Hematopoietic multipotent progenitor cell treated with erythropoietin and hydrocortisone succinate and interleukin-3 and kit ligand, for 17 days (in vitro differentiated cells): ENCODE measurements around the gene PYCARD.
"Not testable (repeated sequence)": the region's sequence is repeated elsewhere in the genome, so short reads cannot be mapped to it uniquely, and the experiment has no call there.

Source experiments
- DNase-seq: peaks from one replicate; pipeline ENCODE4 v3.0.0-alpha.2; 2015; ENCODE audit warnings: low spot score

Gene PYCARD

DNA sequence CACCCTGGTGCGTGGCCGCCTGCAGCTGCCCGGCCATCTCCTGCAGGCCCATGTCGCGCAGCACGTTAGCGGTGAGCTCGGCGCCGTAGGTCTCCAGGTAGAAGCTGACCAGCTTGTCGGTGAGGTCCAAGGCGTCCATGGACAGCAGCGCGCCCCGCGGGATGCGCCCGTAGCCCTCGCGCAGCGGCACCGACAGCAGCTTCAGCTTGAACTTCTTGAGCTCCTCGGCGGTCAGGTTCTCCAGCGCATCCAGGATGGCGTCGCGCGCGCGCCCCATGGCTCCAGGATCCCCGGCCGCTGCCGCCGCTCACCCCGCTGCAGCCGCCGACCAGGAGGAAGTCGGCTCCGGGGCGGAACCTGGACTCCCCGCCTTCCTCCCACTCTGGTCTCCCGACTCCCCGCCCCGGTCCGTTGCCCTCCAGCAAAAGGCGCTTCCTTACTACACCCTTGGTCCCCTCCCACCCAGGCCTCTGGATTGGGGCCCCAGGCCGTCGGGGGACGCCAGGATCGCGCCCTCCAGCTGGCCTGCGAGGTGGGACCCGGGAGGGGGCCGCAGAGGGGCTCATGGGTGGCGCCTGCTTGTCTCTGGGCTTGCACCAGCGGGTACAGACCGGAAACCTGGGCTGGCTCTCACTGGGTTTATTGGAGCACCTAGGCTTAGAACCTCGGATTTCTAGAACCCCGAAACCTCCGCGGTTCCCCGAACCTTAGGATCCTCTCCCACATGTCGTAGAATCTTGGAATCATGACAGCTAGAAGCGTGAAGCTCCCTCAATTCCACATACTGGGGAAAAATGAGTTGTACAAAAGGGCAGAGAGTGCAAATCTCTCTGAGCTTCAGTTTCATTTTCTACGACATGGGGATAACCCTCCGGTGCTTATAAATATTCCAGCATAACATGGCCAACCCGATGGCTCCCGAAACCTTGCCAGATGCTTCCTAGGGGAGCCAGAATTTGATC lies at the start of gene PYCARD:
Gene PYCARD, minus strand, starts transcription at position 347 of the 962 bp plus-strand sequence. Its CDS starts 70 bp downstream, at position 277.
- DNase-seq: no peak

DNA sequence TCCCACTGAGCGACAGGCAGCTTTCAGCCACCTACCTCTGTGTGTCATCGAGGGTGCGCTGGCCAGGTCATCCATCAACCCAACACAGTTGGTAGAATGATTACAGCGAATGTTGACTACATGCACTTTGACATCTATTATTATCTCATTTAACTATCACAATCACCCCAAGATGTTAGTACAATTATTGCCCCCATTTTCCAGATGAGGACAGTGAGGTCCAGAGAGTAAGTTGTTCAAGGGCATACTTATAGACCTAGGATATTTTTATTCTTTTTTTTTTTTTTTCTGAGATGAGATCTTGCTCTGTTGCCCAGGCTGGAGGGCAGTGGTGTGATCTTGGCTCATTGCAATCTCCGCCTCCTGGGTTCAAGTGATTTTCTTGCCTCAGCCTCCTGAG lies 48.9 kb upstream of the PYCARD start:
- no peak for DNase-seq

DNA sequence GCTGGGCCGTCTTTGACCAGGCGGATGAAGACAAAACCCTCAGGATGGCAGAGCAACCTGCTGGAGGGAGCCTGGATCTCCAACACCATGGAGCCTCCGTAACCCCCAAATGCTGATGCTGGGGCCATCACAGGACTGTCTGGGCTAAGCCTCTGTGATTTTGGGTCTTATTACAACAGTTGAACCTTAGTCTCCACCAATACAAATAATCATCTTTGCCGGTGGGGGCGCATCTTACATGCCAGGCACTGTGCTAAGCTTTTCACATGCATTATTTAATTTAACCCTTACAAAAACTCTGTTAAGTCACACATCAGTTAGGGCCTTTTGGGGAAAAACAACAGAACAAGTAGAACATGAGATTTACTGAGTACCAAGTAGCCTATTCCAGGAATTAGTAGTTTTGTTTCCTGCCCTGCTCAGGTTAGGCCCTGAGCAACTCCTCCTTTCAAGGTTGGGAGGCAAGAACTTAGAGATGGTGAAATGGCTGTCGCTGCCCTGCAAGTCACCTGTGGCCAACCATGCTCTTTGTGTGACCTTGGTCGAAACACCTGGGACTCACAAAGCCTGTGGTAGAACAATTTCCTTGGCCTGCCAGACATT lies 48.3 kb upstream of the PYCARD start:
- DNase-seq: no peak

DNA sequence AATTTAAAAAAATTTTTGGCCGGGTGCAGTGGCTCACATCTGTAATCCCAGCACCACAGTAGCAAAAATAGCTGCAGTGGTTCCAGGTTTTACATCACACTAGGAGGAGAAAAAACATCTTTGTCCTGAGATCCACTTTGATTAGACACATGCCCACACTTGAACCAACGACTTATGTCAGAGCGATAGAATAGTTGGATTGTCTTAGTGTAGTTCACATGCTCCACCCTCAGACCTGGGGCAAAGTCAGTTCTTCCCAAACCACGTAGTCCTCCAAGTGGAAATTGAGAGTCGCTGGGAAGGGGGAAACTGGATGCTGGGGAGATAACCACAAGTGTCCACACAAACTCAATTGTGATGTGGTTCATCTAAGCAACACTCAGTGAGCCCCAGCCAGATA lies 45.8 kb upstream of the PYCARD start:
- DNase-seq: no peak

DNA sequence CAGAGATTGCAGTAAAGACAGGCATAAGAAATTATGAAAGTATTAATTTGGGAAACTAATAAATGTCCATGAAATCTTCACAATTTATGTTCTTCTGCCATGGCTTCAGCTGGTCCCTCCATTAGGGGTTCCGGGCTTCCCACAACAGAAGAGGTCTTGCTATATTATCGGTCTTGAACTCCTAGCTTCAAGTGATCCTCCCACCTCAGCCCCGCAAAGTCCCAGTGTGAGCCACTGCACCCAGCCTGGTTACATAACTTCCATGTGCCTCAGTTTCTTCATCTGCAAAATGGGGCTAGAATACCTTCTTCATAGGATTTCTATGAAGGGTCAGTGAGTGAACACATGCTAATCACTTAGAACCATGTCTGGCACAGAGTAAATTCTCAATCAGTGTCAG lies 43.7 kb upstream of the PYCARD start:
- no peak for DNase-seq

DNA sequence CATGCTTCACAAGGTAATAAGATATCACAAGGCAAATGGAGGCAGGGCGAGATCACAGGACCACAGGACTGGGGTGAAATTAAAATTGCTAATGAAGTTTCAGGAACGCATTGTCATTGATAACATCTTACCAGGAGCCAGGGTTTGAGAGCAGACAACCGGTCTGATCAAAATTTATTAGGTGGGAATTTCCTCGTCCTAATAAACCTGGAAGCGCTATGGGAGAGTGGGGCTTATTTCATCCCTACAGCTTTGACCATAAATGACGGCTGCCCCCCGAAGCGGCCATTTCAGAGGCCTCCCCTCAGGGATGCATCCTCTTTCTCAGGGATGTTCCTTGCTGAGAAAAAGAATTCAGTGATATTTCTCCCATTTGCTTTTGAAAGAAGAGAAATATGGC lies 43.0 kb upstream of the PYCARD start:
- DNase-seq: not testable (repeated sequence)

DNA sequence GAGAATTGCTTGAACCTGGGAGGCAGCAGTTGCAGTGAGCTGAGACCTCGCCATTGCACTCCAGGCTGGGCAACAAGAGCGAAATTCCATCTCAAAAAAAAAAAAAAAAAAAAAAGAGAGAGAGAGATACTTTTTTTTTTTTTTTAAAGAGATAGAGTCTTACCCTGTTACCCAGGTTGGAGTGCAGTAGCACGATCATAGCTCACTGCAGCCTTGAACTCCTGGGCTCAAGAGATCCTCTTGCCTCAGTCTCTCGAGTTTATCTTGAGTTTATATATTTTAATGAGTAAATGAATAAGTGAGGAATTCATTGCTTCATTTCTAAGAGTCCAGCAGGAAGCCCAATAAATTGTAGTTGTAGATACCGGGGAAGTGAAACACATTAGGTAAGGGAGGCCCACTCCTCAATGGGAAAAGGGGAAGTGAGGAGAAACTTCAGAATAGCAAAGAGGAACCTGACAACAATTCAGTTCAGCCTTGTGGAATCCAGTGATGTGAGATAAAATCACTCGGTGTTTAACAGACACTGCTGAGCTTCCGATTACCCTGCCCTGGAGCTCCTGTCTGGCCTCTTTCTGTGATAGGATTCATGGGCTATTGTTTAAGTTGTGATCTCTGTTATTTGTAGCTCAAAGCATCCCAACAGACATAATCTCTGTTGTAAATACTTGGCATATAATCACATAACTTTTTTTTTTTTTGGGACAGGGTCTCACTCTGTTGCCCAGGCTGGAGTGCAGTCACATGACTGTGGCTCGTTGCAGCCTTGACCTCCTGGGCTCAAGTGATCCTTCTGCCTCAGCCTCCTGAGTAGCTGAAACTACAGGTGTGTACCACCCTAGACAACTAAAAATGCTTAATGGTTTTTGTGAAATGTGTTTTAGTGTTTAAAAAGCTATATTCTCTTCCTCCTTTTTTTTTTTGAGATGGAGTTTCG lies 41.4 kb upstream of the PYCARD start:
- DNase-seq: no peak

DNA sequence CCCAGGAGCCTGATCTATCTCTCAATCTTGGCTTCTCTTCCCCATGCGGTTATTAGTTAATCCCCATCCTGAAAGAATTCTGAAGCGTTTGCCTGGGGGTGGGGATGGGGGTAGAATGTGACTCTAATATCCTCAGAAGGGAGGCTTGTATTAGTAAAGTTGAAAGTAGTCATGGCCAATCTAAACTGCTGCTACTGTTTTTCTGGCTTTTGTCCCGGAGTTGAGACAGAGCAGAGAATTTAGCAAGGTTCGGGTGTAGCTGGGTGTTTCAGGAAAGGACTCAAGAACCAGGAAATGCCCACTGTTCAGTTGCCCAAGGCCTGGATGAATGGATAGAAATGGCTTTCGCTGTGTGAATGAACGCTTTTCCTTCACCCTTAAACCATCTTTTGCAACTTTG lies 39.6 kb upstream of the PYCARD start:
- DNase-seq: no peak

DNA sequence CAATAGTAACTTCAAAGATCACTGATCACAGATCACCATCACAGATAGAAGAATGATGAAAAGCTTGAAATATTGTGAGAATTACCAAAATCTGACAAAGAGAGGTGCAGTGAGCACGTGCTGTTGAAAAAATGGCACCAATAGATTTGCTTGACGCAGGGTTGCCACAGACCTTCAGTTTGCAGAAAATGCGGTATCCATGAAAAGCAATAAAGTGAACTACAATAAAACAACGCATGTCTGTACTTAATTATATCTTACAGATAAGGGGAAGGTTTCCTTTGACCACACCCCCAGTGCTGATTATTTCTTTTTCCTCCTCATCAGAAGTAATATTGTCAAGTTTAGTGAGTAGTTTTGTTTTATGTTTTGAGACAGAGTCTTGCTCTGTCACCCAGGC lies 35.5 kb upstream of the PYCARD start:
- no peak for DNase-seq

DNA sequence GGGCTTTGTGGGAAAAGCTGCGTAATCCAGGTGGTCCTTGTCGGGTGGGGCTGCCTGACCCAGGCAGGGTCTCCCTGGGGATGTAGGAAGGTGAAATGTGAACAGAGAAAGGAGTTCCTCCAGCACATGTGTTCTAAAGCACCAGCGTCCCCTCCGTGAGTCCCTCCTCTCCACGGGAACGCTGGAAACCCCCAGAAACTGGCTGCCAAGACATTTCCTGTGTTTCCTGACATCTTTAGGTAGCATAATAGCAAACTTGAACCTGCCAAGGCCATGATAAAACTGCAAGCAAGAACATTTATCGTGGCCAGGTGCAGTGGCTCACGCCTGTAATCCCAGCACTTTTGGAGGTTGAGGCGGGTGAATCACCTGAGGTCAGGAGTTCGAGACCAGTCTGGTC lies 26.9 kb upstream of the PYCARD start:
- no peak for DNase-seq

DNA sequence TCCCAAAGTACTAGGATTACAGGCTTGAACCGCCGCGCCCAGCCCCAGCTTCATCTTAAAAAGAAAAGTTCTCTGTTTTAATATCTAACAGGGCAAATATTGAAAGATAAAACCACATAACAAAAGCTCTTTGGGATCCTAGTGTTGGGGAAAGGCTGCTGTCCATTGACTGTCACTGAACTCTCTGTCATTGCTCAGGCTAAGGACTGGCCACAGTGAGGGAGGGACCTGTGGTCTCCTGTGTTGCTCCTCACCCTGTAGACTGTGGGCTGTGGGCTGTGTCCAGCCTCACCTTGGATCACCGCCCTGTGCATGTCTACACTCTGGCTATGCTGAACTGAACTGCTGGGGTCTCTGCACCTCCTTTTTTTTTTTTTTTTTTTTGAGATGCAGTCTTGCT lies 25.6 kb upstream of the PYCARD start:
- DNase-seq: no peak

DNA sequence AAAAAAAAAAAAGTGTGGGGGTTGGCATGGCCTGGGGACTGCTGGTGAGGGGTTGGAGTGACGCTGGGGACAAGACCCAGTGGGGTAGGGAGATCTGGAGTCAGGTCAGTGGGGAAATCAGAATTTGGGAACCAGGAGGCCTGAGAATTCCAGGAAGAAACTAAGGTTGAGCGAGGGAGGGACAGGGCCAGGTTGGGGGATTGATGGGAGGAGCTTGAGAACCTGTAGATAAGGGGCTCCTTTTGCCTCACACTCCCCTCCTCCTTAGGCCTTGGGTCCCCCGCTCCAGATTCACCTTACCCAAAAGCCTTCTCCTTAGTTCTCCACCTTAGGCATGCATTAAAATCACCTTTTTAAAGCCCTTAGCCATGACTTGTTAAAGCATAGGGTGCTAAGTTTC lies 22.6 kb upstream of the PYCARD start:
- DNase-seq: no peak

DNA sequence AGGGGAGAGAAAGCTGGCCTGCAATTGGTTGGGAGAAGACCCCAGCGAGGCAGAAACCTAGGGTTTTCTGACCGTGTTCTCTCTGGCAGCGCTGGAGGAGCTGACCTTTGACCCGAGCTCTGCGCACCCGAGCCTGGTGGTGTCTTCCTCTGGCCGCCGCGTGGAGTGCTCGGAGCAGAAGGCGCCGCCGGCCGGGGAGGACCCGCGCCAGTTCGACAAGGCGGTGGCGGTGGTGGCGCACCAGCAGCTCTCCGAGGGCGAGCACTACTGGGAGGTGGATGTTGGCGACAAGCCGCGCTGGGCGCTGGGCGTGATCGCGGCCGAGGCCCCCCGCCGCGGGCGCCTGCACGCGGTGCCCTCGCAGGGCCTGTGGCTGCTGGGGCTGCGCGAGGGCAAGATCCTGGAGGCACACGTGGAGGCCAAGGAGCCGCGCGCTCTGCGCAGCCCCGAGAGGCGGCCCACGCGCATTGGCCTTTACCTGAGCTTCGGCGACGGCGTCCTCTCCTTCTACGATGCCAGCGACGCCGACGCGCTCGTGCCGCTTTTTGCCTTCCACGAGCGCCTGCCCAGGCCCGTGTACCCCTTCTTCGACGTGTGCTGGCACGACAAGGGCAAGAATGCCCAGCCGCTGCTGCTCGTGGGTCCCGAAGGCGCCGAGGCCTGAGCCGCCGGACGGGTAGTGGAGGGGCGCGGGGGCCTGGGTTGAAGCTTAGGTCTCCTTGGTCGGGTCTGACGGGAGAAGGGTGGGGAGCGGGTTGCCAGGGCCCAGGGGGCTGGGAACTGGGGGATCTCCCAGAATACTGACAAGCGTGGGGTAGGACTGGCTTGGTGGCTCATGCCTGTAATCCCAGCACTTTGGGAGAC lies 21.8 kb upstream of the PYCARD start:
- no peak for DNase-seq

DNA sequence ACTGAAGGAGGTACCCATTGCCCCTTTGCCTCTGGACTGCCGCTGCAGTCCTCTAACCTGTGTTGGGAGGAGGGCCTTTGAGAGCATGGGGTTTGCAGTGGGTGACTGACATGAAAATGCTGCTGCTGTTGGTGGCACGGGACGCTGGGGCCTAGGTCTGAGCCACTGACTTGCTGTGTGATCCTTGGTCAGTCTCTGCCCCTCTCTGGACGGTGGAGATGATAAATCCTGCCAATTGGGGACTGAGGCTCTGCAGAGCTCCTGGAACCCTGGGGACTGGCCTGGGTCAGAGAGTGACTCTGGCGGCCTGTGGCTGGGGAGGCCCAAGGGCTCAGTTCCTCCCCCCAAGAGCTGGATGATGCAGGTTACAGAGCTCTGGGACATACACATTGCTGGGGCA lies 20.5 kb upstream of the PYCARD start:
- no peak for DNase-seq

DNA sequence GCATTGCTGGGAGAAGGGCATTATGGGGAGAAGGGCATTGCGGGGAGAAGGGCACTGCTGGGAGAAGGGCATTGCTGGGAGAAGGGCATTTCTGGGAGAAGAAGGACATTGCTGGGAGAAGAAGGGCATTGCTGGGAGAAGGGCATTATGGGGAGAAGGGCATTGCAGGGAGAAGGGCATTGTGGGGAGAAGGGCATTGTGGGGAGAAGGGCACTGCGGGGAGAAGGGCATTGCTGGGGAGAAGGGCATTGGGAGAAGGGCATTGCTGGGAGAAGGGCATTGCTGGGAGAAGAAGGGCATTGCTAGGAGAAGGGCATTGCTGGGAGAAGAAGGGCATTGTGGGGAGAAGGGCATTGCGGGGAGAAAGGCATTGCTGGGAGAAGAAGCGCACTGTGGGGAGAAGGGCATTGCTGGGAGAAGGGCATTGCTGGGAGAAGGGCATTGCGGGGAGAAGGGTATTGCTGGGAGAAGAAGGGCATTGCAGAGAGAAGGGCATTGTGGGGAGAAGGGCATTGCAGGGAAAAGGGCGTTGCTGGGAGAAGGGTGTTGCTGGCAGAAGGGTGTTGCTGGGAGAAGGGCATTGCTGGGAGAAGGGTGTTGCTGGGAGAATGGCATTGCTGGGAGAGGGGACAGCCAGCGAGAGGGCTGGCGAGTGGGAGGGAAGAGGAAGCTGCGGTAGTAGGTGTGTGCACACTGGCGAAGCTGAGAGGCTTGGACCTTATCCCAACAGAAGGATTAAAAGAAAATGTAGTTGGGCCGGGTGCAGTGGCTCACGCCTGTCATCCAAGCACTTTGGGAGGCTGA lies 19.0 kb upstream of the PYCARD start:
- no peak for DNase-seq

DNA sequence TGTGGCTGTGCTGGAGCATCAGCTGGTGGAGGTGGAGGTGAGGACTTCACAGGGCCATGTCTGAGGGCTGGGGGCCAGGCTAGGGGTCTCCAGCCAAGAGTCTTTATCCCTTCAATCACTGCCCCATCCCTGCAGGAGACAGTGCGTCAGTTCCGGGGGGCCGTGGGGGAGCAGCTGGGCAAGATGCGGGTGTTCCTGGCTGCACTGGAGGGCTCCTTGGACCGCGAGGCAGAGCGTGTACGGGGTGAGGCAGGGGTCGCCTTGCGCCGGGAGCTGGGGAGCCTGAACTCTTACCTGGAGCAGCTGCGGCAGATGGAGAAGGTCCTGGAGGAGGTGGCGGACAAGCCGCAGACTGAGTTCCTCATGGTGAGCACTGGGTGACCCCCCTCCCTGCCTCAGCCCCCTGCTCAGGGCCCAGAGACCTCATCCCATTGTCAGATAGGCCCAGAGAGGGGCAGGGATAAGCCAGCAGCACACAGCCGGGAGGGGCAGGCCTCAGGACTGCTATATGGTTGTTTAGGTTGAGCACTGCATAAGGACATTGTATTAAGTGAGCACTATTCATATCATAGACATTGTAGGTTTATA lies 16.7 kb upstream of the PYCARD start:
- no peak for DNase-seq

DNA sequence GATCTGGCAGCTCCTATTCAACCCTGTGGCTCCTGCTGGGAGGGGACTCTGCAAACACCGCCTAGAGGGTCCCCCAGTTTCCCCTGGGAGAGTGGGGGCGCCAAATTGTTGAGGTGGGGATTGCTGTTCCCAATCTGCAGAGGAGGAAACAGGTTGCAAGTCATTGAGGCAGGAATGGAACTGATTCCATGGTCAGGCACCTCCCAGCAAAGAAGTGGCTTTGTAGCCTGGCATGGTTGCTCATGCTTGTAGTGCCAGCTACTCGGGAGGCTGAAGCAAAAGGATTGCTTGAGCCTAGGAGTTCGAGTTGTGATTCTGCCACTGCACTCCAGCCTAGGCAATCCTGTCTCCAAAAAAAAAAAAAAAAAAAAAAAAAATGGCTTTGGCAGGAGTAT lies 14.6 kb upstream of the PYCARD start:
- DNase-seq: no peak

DNA sequence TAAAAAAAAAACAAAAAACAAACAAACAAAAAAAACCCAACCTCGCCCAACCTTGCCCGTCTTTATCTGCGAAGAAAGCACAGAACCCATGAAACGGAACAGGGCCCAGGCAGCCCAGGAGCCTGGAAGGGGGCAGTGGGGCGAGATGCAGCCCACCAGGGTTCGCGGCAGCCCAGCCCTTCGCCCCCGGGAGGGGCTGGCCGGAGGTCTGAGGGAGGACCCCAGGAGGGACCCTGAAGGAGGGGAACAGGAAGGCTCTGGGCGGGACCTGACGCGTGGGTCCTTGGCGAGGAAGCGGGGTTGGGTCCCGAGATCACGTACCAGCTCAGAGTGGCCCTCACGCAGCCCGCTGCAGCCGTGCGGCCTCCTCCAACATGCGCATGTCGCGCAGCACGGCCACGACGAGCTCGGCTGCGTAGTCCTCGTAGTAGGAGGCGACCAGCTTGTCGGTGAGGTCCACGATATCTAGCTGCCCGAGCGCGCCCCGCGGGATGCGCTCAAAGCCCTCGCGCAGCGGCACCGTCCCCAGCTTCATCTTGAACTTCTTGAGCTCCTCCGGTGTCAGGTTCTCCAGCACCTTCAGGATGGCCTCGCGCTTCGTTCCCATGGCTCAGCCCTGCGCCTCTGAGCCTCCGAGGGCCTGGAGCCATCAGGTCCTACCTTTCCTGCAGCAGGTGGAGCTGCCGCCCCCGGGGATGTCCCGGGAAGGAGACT lies 14.0 kb upstream of the PYCARD start, which contains the start of gene PYDC1:
Gene PYDC1, minus strand, starts transcription at position 714 of the 714 bp plus-strand sequence. Its CDS starts 107 bp downstream, at position 607.
- DNase-seq: no peak
